ENCODE results near the gene CD6. TPM values are rescaled to one million over a fixed set of nuclear protein-coding genes. Genes with fewer than 3 reads are reported as not detected.

CD6 gene
- total and polyA plus RNA-seq, 4 donors, result 1.2 to 3.1 (median 1.7) TPM

DNA sequence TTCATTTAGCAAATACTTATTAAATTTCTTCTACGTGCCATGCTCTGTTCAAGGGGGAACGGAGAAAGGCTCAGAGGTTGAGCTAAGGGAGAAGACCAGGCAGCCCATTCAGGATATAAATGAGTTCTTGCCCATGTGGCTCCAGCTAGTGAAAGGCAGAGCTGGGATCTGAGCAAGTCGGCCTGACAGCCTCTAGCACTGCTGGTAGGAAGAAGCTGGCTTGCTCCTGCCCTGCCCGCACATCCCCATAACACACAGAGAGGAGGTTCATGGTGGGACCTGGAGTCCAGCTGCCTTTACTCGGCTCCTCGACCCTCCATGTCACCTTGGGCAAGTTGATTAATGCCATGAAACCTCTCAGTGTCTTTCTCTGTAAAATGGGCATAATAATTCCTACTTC is 21.5 kb upstream of the CD6 start:
- TF ChIP-seq, protein P1, sequence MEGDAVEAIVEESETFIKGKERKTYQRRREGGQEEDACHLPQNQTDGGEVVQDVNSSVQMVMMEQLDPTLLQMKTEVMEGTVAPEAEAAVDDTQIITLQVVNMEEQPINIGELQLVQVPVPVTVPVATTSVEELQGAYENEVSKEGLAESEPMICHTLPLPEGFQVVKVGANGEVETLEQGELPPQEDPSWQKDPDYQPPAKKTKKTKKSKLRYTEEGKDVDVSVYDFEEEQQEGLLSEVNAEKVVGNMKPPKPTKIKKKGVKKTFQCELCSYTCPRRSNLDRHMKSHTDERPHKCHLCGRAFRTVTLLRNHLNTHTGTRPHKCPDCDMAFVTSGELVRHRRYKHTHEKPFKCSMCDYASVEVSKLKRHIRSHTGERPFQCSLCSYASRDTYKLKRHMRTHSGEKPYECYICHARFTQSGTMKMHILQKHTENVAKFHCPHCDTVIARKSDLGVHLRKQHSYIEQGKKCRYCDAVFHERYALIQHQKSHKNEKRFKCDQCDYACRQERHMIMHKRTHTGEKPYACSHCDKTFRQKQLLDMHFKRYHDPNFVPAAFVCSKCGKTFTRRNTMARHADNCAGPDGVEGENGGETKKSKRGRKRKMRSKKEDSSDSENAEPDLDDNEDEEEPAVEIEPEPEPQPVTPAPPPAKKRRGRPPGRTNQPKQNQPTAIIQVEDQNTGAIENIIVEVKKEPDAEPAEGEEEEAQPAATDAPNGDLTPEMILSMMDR (IDR thresholded peaks at IDR 0.05; ENCODE audit: control extremely low read depth, extremely low read depth), result no peak
- Histone ChIP-seq H3K4me3 (no peak overlapping the region), H3K9ac (ENCODE audit: insufficient read depth in 1 of 2, low read length in 2 of 2) (peak overlapping the region in 1 of 2 donors; percentile 38), H3K9me3 (ENCODE audit: control insufficient read depth in 4 of 4, insufficient read depth in 3 of 4, low read length in 3 of 4) (no peaks in the 10 kb centered on the region), H3K36me3 (ENCODE audit: control insufficient read depth in 4 of 4, insufficient read depth in 4 of 4, low read length in 4 of 4) (peaks cover 0 to 7% (median 4%) of the 10 kb centered on the region in 4 donors), H3K27me3 (ENCODE audit: control insufficient read depth in 3 of 3, insufficient read depth in 3 of 3, low read length in 2 of 3) (peaks cover 0 to 4% (median 0%) of the 10 kb centered on the region in 3 donors), H3K4me1 (ENCODE audit: control insufficient read depth in 5 of 5, insufficient read depth in 5 of 5, low read length in 5 of 5) (peaks cover 0 to 18% (median 4%) of the 10 kb centered on the region in 5 donors), H3K27ac (ENCODE audit: low read depth in 1 of 2, low read length in 1 of 2) (peak overlapping the region in 1 of 2 donors; percentile 21)
- DNase-seq (no peak), ATAC-seq (ENCODE audit: insufficient read depth, low FRiP score) (no peak)
- WGBS, 2 donors, result 74 to 78% methylated on average over 6 of the region's 6 CpGs

DNA sequence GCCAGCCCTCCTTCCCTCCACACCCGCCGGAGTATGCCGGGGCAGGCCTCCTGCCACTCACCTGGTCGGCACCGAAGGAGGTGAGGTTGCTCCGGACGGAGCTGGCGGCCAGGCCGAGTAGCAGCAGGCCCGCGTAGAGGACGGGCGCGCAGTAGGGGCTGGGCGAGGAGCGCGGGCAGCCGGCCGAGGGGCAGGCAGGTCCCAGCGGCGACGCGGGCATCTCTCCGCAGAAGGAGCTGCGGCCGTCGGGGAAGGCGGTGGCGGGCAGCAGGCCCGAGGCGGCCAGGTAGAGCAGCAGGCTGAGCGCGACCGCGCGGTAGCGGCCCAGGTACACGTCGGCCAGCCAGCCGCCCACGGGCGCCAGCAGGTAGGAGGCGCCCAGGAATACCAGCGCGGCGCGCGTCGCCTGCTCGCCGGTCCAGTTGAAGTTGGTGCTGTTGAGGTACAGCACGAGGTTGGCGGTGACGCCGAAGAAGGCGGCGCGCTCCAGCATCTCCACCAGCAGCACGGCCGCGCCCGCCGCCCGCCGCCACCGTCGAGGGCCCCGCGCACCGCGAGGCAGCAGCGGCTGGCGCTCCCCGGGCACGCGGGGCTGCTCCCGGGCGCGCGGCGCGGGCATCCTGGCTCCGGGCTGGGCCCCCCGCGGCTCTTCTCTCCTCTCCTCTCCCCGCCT is 20.4 kb upstream of the CD6 start:
- H3K4me3 ChIP-seq, result peak overlapping the region; percentile 31
- peaks cover 0 to 18% (median 4%) of the 10 kb centered on the region in 5 donors for H3K4me1 ChIP-seq (ENCODE audit: control insufficient read depth in 5 of 5, insufficient read depth in 5 of 5, low read length in 5 of 5)
- WGBS, 2 donors, result 9 to 11% methylated on average over 74 to 86 of the region's 86 CpGs
- no peak overlapping the region for H3K9ac ChIP-seq (ENCODE audit: insufficient read depth in 1 of 2, low read length in 2 of 2)
- H3K27ac ChIP-seq (ENCODE audit: low read depth in 1 of 2, low read length in 1 of 2), result peak overlapping the region; percentile 24 to 96
- ATAC-seq (ENCODE audit: insufficient read depth, low FRiP score) (no peak), DNase-seq (peak; percentile 21 to 61 (median 59))
- TF ChIP-seq, protein P1 (IDR thresholded peaks at IDR 0.05; ENCODE audit: control extremely low read depth, extremely low read depth), result no peak
- H3K9me3 ChIP-seq (ENCODE audit: control insufficient read depth in 4 of 4, insufficient read depth in 3 of 4, low read length in 3 of 4), result no peaks in the 10 kb centered on the region
- H3K27me3 ChIP-seq (ENCODE audit: control insufficient read depth in 3 of 3, insufficient read depth in 3 of 3, low read length in 2 of 3), result peaks cover 0 to 4% (median 0%) of the 10 kb centered on the region in 3 donors
- H3K36me3 ChIP-seq (ENCODE audit: control insufficient read depth in 4 of 4, insufficient read depth in 4 of 4, low read length in 4 of 4), result peaks cover 0 to 7% (median 0%) of the 10 kb centered on the region in 4 donors

DNA sequence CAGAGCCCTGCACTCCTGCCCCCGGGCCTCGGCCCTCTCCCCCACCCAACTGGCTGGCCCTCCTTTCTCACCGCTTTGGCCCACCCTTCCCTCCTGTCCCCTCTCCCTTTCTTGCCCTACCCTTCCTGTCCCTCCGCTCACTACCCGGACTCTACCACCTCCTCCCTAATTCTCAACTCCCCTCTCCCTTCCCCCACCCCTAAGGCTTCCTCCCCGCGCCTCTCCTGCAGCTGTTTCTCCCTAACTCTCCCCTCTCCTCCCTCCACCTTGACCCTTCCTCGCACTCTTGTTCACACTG is 19.9 kb upstream of the CD6 start:
- Histone ChIP-seq H3K9ac (ENCODE audit: insufficient read depth in 1 of 2, low read length in 2 of 2) (peak overlapping the region in 1 of 2 donors; percentile 54), H3K27ac (ENCODE audit: low read depth in 1 of 2, low read length in 1 of 2) (peak overlapping the region; percentile 24 to 96), H3K27me3 (ENCODE audit: control insufficient read depth in 3 of 3, insufficient read depth in 3 of 3, low read length in 2 of 3) (peaks cover 0 to 4% (median 0%) of the 10 kb centered on the region in 3 donors), H3K9me3 (ENCODE audit: control insufficient read depth in 4 of 4, insufficient read depth in 3 of 4, low read length in 3 of 4) (no peaks in the 10 kb centered on the region), H3K36me3 (ENCODE audit: control insufficient read depth in 4 of 4, insufficient read depth in 4 of 4, low read length in 4 of 4) (peaks cover 0 to 2% (median 0%) of the 10 kb centered on the region in 4 donors), H3K4me3 (peak overlapping the region; percentile 31), H3K4me1 (ENCODE audit: control insufficient read depth in 5 of 5, insufficient read depth in 5 of 5, low read length in 5 of 5) (peaks cover 0 to 18% (median 4%) of the 10 kb centered on the region in 5 donors)
- DNase-seq, result peak in 2 of 3 donors; percentile 49 to 56
- TF ChIP-seq, protein P1 (IDR thresholded peaks at IDR 0.05; ENCODE audit: control extremely low read depth, extremely low read depth), result no peak
- WGBS, 2 donors, result 0 to 10% methylated on average over 5 to 8 of the region's 8 CpGs
- ATAC-seq (ENCODE audit: insufficient read depth, low FRiP score), result no peak

All from lung (tissue), 12 donors.